HG03439 (cell line): ENCODE measurements around the gene KYNU.
"Not testable (repeated sequence)": the region's sequence is repeated elsewhere in the genome, so short reads cannot be mapped to it uniquely, and the experiment has no call there.

Source experiments
- ATAC-seq: cut with Tn5 transposase; IDR thresholded peaks from one replicate; pipeline ENCODE4 v1.9.1; 2021; ENCODE audit warnings: mild to moderate bottlenecking, moderate library complexity; ENCODE audit not compliant: unreplicated experiment

KYNU gene

DNA sequence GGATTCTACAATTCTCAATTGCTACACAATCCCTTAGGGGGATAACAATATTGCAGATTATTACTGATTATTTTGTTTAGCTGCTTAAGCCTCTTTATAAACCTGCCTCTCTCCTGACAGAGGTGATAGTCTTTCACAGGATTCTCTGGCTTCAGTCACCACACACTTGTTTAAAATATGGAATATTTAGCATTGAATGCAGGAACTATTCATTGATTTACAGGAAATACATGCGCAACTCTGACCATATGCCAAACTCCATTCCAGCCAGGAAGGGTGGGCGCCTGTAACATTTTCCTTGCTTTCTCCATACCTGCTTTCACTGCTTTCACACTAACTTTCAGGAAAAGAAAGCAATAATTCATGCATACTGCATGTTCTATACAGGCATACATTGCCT, 207.0 kb downstream of the KYNU start:
- no peak for ATAC-seq

DNA sequence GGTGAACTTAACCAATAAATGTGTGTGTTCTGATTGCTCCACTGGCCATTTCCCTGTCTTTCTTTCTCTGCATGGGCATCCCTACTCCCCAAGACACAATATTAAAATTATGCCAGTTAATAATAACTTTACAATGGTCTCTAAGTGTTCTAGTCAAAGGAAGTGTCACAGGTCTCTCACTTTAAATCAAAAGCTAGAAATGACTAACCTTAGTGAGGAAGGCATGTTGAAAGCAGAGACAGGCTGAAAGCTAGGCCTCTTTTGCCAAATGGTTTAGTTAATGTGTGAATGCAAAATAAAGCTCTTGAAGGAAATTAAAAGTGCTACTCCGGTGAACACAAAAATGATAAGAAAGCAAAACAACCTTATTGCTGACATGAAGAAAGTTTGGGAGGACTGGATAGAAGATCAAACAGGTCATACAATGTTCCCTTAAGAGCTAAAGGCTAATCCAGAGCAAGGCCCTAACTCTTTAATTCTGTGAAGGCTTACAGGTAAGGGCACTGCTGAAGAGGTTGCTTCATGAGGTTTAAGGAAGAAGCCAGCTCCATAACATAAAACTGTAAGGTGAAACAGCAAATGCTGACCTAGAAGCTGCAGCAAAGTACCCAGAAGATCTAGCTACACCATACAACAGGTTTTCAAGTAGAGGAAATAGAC, 207.8 kb downstream of the KYNU start:
- ATAC-seq, result peak; percentile 57

DNA sequence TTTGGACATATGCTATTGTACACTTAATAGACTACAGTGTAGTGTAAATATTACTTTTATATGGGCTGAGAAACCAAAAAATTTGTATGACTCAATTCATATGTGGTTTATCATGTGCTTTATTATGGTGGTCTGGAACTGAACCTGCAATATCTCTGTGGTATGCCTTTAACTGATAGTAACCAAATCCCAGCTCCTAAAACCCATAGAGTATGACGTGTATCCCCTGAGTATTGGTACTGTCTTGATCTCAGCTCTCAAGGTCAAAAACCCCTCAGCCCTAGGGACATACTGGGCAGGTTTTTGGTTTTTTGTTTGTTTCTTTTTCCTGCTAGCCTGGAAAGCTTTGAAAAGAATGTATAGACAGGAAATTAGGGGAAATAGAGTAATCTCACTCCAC, 209.6 kb downstream of the KYNU start:
- ATAC-seq, result no peak

DNA sequence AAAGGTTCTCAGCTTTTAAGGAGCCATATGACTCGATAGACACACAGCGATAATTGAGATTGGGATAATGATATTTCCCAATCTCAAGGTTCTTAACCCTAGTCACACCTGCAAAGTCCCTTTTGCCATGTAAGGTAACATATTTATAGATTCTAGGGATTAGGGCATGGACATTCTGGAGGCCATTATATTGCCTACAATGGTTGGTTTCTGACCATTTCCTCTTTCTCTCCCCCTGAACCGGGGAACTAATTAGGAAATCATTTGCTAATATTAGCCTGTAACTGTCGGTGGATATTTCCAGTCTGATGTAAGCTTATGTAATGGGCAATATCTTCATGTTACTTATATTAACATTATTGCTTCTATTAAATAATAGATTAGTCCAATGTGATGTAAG, 210.9 kb downstream of the KYNU start:
- no peak for ATAC-seq

DNA sequence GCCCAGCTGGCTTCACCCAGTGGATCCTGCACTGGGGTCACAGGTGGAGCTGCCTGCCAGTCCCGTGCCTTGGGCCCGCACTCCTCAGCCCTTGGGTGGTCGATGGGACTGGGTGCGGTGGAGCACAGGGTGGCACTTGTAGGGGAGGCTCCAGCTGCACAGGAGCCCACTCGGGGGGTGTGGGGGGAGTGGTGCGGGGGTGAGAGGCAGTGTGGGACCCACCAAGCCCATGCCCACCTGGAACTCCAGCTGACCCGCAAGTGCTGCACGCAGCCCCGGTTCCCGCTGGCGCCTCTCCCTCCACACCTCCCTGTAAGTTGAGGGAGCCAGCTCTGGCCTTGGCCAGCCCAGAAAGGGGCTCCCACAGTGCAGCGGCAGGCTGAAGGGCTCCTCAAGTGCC, 212.1 kb downstream of the KYNU start:
- ATAC-seq, result not testable (repeated sequence)
